BLaER1 (cell line): ENCODE results near the gene FMN2.
A peak's percentile ranks its signal among the peaks of the same experiment; 100 is the strongest.

Source experiments
- H3K27ac ChIP-seq: shearing (Covaris generic); formaldehyde crosslinking; 2 replicates; pipeline ENCODE4 v1.8.1; 2022
- H3K27me3 ChIP-seq: shearing (Covaris generic); formaldehyde crosslinking; 2 replicates; pipeline ENCODE4 v1.8.1; 2022
- H3K36me3 ChIP-seq: shearing (Covaris generic); formaldehyde crosslinking; 2 replicates; pipeline ENCODE4 v1.8.1; 2022
- H3K4me1 ChIP-seq: shearing (Covaris generic); formaldehyde crosslinking; 2 replicates; pipeline ENCODE4 v1.8.1; 2022
- H3K4me2 ChIP-seq: shearing (Covaris generic); formaldehyde crosslinking; 2 replicates; pipeline ENCODE4 v1.8.1; 2022
- H3K4me3 ChIP-seq: shearing (Covaris generic); formaldehyde crosslinking; 2 replicates; pipeline ENCODE4 v1.8.1; 2022
- H3K9ac ChIP-seq: shearing (Covaris generic); formaldehyde crosslinking; 2 replicates; pipeline ENCODE4 v1.8.1; 2022
- H3K9me3 ChIP-seq: shearing (Covaris generic); formaldehyde crosslinking; 2 replicates; pipeline ENCODE4 v1.8.1; 2022
- H4K20me1 ChIP-seq: shearing (Covaris generic); formaldehyde crosslinking; 2 replicates; pipeline ENCODE4 v1.8.1; 2022
- Cebpa-rat ChIP-seq: shearing (Covaris generic); IDR thresholded peaks from 2 replicates; pipeline ENCODE4 v1.8.1; 2022

The FMN2 gene

DNA sequence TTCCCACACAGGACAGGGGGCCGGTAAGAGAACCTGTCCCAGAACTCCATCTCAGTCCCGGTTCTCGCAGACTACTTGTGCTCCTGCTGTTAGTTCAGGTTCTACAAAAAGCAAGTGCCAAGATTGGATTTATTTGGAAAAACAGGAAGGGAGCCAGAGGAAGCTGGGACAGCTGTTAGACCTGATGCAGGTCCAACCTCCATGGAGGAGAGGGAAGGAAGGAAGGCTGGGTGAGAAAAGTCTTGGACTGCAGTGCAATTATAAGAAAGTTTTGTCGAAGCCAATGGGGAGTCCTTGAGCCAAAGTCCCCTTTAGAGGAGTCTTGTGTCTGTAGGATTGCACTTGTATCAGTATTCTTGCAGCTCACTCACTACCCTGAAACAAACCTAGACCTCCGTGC, 329.1 kb downstream of the FMN2 start:
- no peak overlapping the region for H3K4me2 ChIP-seq
- no peak overlapping the region for H3K4me3 ChIP-seq
- no peak overlapping the region for H3K27ac ChIP-seq
- no peaks in the 10 kb centered on the region for H3K9me3 ChIP-seq
- no peaks in the 10 kb centered on the region for H4K20me1 ChIP-seq
- no peaks in the 10 kb centered on the region for H3K36me3 ChIP-seq
- H3K9ac ChIP-seq, result no peak overlapping the region
- H3K4me1 ChIP-seq, result no peaks in the 10 kb centered on the region
- H3K27me3 ChIP-seq, result no peaks in the 10 kb centered on the region
- no peak for TF ChIP-seq Cebpa-rat

- H3K36me3 ChIP-seq, result no peaks in the 10 kb centered on the region
- no peak overlapping the region for H3K27ac ChIP-seq
- no peak overlapping the region for H3K4me2 ChIP-seq
- H3K9ac ChIP-seq, result no peak overlapping the region
- no peaks in the 10 kb centered on the region for H3K4me1 ChIP-seq
- no peak overlapping the region for H3K4me3 ChIP-seq
- no peaks in the 10 kb centered on the region for H3K9me3 ChIP-seq
- H4K20me1 ChIP-seq, result no peaks in the 10 kb centered on the region
- TF ChIP-seq Cebpa-rat, result no peak
- no peaks in the 10 kb centered on the region for H3K27me3 ChIP-seq
Observed at GRCh38 chr1:240423246-240423924, 331.7 kb downstream of the FMN2 start.

DNA sequence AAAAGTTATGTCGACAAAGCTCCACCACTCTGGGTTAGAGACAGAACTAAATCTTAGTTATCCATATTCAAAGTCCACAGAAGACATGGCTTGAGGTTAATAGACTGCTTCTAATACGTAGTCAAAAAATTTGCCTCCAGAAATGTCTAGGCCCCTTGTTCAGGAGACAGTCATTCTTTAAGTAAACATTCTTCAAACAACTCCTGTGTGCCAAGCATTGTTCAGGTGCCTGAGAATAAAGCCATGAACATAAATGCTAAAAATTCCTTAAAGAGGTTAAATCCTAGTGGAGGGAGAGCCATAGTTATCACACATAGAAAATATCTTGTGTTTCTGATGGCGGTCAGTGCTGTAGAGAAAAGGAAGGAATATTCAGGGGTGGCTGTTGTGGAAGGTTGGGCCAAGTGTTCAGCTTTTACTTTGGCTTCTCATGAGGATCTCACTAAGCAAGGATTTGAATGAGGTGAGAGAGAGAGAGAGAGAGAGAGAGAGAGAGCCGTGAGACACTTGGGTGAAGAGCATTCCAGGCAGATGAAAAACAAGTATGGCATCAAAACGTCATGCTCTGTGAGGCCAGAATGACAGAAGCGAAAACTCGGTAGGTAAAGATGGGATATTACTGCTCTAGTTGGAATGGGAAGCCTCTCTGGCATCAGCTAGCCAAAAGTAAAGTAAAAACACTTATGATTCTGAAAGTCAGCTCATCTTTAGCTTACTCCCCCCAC, 333.2 kb downstream of the FMN2 start:
- Histone ChIP-seq H3K9me3 (no peaks in the 10 kb centered on the region), H3K4me1 (no peaks in the 10 kb centered on the region), H3K4me3 (no peak overlapping the region), H3K27ac (no peak overlapping the region), H4K20me1 (no peaks in the 10 kb centered on the region), H3K36me3 (no peaks in the 10 kb centered on the region), H3K4me2 (no peak overlapping the region), H3K27me3 (no peaks in the 10 kb centered on the region), H3K9ac (no peak overlapping the region)
- no peak for TF ChIP-seq Cebpa-rat

DNA sequence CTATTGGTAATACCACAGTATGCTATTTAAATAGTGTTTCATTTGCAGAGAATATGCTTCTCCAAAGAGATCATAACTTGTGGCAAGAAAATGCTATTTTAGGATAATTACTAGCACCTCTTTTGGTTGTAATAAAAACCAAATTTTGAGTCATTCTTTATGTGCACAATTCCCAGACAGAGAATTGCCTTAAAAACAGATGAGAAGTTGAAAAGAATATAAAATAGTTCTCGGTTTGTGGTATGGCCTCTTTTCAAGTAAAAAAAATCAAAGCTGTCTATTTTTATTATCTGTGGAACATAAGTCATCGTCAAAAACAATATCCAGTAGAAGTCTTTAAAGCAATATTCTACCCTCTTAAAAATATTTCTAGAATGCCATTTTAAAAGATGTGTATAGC, 334.4 kb downstream of the FMN2 start:
- H3K4me3 ChIP-seq, result no peak overlapping the region
- H3K27ac ChIP-seq, result no peak overlapping the region
- no peak overlapping the region for H3K4me2 ChIP-seq
- H3K4me1 ChIP-seq, result no peaks in the 10 kb centered on the region
- H3K27me3 ChIP-seq, result no peaks in the 10 kb centered on the region
- no peak for TF ChIP-seq Cebpa-rat
- no peaks in the 10 kb centered on the region for H4K20me1 ChIP-seq
- H3K9me3 ChIP-seq, result no peaks in the 10 kb centered on the region
- no peak overlapping the region for H3K9ac ChIP-seq
- H3K36me3 ChIP-seq, result no peaks in the 10 kb centered on the region

- no peaks in the 10 kb centered on the region for H3K4me1 ChIP-seq
- H3K9ac ChIP-seq, result no peak overlapping the region
- H3K36me3 ChIP-seq, result no peaks in the 10 kb centered on the region
- no peak overlapping the region for H3K4me2 ChIP-seq
- no peaks in the 10 kb centered on the region for H4K20me1 ChIP-seq
- H3K27ac ChIP-seq, result no peak overlapping the region
- no peak overlapping the region for H3K4me3 ChIP-seq
- TF ChIP-seq Cebpa-rat, result no peak
- no peaks in the 10 kb centered on the region for H3K27me3 ChIP-seq
- H3K9me3 ChIP-seq, result no peaks in the 10 kb centered on the region
Observed at GRCh38 chr1:240435996-240436566, 344.4 kb downstream of the FMN2 start.

- H3K36me3 ChIP-seq, result no peaks in the 10 kb centered on the region
- no peaks in the 10 kb centered on the region for H3K9me3 ChIP-seq
- H3K4me3 ChIP-seq, result no peak overlapping the region
- no peak for TF ChIP-seq Cebpa-rat
- no peak overlapping the region for H3K27ac ChIP-seq
- H3K4me2 ChIP-seq, result no peak overlapping the region
- H3K4me1 ChIP-seq, result no peaks in the 10 kb centered on the region
- H3K9ac ChIP-seq, result no peak overlapping the region
- no peaks in the 10 kb centered on the region for H3K27me3 ChIP-seq
- H4K20me1 ChIP-seq, result no peaks in the 10 kb centered on the region
Observed at GRCh38 chr1:240441669-240442068, 350.0 kb downstream of the FMN2 start.

- Histone ChIP-seq H3K36me3 (no peaks in the 10 kb centered on the region), H4K20me1 (no peaks in the 10 kb centered on the region), H3K4me1 (no peaks in the 10 kb centered on the region), H3K4me2 (no peak overlapping the region), H3K9me3 (no peaks in the 10 kb centered on the region), H3K4me3 (no peak overlapping the region), H3K27ac (no peak overlapping the region), H3K27me3 (no peaks in the 10 kb centered on the region), H3K9ac (no peak overlapping the region)
- TF ChIP-seq Cebpa-rat, result no peak
Observed at GRCh38 chr1:240445369-240445768, 353.7 kb downstream of the FMN2 start.

DNA sequence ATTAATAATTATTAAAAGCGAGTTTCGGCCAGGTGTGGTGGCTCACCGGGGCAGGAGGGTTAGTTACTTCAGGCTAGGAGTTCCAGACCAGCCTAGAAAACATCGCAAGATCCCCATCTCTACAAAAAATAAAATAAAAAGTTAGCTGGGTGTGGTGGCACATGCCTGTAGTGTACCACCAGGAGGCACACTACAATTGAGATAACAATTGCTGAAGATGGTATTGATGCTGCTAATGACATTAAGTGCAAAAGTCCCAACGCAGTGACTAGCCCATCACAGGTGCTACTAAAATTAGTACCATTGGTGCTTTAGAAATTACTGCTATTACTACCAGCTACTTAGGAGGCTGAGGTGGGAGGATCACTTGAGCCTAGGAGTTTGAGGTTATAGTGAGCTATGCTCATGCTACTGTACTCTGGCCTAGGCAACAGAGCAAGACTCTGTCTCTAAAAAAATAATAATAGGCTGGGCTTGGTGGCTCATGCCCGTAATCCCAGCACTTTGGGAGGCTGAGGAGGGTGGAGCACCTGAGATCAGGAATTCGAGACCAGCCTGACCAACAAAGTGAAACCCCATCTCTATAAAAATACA, 363.6 kb downstream of the FMN2 start:
- TF ChIP-seq Cebpa-rat, result no peak
- no peak overlapping the region for H3K4me2 ChIP-seq
- H3K36me3 ChIP-seq, result no peaks in the 10 kb centered on the region
- H3K4me1 ChIP-seq, result peaks cover 5% of the 10 kb centered on the region; the same call in 1 of the 2 replicates
- H3K27ac ChIP-seq, result no peak overlapping the region
- no peaks in the 10 kb centered on the region for H3K27me3 ChIP-seq
- H4K20me1 ChIP-seq, result no peaks in the 10 kb centered on the region
- H3K9me3 ChIP-seq, result peaks cover 10% of the 10 kb centered on the region
- H3K9ac ChIP-seq, result no peak overlapping the region
- H3K4me3 ChIP-seq, result no peak overlapping the region

DNA sequence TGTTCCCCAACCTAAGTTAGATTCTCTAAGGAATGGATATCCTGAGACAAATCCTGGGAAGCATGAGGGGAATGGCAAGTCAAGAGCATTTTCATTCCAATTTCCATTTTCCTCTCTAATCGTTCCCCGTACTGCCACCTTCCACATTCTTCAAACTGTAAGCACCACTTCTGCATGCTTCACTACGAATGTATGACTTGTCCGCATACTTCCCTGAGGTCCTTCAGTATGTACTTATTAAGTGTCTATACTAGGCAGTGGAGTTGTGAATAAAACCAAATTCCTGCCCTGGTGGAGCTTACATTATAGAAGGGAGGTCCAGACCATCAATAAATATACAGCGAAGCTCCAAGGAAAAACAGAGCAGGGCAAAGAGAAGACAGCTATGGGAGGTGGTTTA, 365.5 kb downstream of the FMN2 start:
- Histone ChIP-seq H3K27me3 (no peaks in the 10 kb centered on the region), H3K36me3 (no peaks in the 10 kb centered on the region), H3K4me1 (peaks cover 18% of the 10 kb centered on the region), H3K4me2 (no peak overlapping the region), H3K27ac (no peak overlapping the region), H4K20me1 (no peaks in the 10 kb centered on the region), H3K9me3 (peaks cover 10% of the 10 kb centered on the region), H3K9ac (no peak overlapping the region), H3K4me3 (no peak overlapping the region)
- no peak for TF ChIP-seq Cebpa-rat

DNA sequence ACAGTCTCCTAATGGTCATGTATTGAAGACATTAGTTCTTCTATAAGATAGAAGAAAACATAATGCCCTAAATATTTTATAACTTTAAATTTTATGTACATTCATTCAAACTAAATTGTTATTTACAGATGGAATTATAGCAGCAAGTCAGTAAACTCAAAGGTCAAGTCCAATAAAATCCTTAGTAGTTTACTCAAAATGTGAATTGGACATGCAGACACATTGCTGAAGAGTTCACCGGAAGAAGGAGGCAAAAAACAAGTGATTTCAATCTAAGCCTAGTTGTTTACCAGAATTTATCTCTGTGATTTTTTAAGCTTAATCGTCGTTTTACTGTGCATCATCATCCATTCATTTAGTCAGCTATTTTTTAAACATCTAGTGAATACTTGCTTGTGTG, 370.6 kb downstream of the FMN2 start:
- Histone ChIP-seq H3K36me3 (no peaks in the 10 kb centered on the region), H3K9me3 (no peaks in the 10 kb centered on the region), H3K27ac (no peak overlapping the region), H3K4me1 (peaks cover 64% of the 10 kb centered on the region), H3K9ac (no peak overlapping the region), H3K4me3 (no peak overlapping the region), H3K27me3 (no peaks in the 10 kb centered on the region), H4K20me1 (no peaks in the 10 kb centered on the region), H3K4me2 (peak overlapping the region; percentile 97)
- TF ChIP-seq Cebpa-rat, result no peak
